ENCODE results near the gene CRTC1. TPM values are rescaled to one million over a fixed set of nuclear protein-coding genes. Genes with fewer than 3 reads are reported as not detected.

The CRTC1 gene
- 16.7 TPM for polyA plus RNA-seq (ENCODE audit: insufficient read length)
- long read RNA-seq, donor 1, partial matches to known transcripts, result 25 of 27 reads
- long read RNA-seq, donor 1, other reads (novel, unspliced or antisense), result 0 of 27 reads
- long read RNA-seq, donor 2, partial matches to known transcripts, result 19 of 21 reads
- long read RNA-seq, donor 2, other reads (novel, unspliced or antisense), result 0 of 21 reads
- long read RNA-seq, donor 3, partial matches to known transcripts, result 14 of 14 reads
- long read RNA-seq, donor 3, other reads (novel, unspliced or antisense), result 0 of 14 reads
- long read RNA-seq, donor 4, result 0 reads
- long read RNA-seq, donor 5, partial matches to known transcripts, result 7 of 7 reads
- long read RNA-seq, donor 5, other reads (novel, unspliced or antisense), result 0 of 7 reads
- long read RNA-seq, donor 6, partial matches to known transcripts, result 0 of 1 reads
- long read RNA-seq, donor 6, other reads (novel, unspliced or antisense), result 0 of 1 reads
- long read RNA-seq, donor 7, partial matches to known transcripts, result 23 of 24 reads
- long read RNA-seq, donor 7, other reads (novel, unspliced or antisense), result 0 of 24 reads
- long read RNA-seq, donor 8, result 0 reads

- DNase-seq, result peak; percentile 81
Measured at GRCh38 chr19:18683109-18683957, at the start of gene CRTC1. CRTC1 (plus strand) TSS chr19:18683680; CDS start chr19:18683703, 23 bp downstream.

GRCh38 chr19:18634612-18635297, 48.7 kb upstream of the CRTC1 start:
- no peak for DNase-seq

GRCh38 chr19:18635831-18636182, 47.7 kb upstream of the CRTC1 start:
- DNase-seq, result no peak

GRCh38 chr19:18636183-18636968, 47.1 kb upstream of the CRTC1 start:
- DNase-seq, result peak; percentile 92

- DNase-seq, result no peak
Measured at GRCh38 chr19:18636969-18637629, 46.4 kb upstream of the CRTC1 start, which contains the start of gene KLHL26. KLHL26 (plus strand) TSS chr19:18637028; CDS start chr19:18637055, 27 bp downstream.

GRCh38 chr19:18637673-18638630, 45.5 kb upstream of the CRTC1 start:
- DNase-seq, result no peak

- DNase-seq, result no peak
Measured at GRCh38 chr19:18639706-18640243, 43.7 kb upstream of the CRTC1 start.

GRCh38 chr19:18644196-18645034, 39.1 kb upstream of the CRTC1 start:
- DNase-seq, result no peak

GRCh38 chr19:18645035-18645511, 38.4 kb upstream of the CRTC1 start:
- no peak for DNase-seq

- DNase-seq, result no peak
Measured at GRCh38 chr19:18646535-18647370, 36.7 kb upstream of the CRTC1 start.

- no peak for DNase-seq
Measured at GRCh38 chr19:18647371-18647767, 36.1 kb upstream of the CRTC1 start.

- no peak for DNase-seq
Measured at GRCh38 chr19:18647807-18648206, 35.7 kb upstream of the CRTC1 start.

GRCh38 chr19:18648973-18649315, 34.5 kb upstream of the CRTC1 start:
- DNase-seq, result no peak

GRCh38 chr19:18649371-18650020, 34.0 kb upstream of the CRTC1 start:
- DNase-seq, result no peak

- DNase-seq, result no peak
Measured at GRCh38 chr19:18650021-18650390, 33.5 kb upstream of the CRTC1 start.

- DNase-seq, result no peak
Measured at GRCh38 chr19:18650468-18651041, 32.9 kb upstream of the CRTC1 start.

Measured in left kidney (tissue), 8 donors.